ENCODE measurements around the gene ARHGAP23.

GRCh38 chr17:38547444-38547843, 119.2 kb downstream of the ARHGAP23 start:
- TF ChIP-seq CTCF (IDR thresholded peaks at IDR 0.05; ENCODE audit: insufficient read depth, low read length, poor library complexity, severe bottlenecking) (no peak), EZH2phosphoT487 (conservative IDR thresholded peaks at IDR 0.05; ENCODE audit: low read length) (no peak)
